ENCODE measurements around the gene COL7A1. TPM values are rescaled to one million over a fixed set of nuclear protein-coding genes. Genes with fewer than 3 reads are reported as not detected.
A peak's percentile ranks its signal among the peaks of the same experiment; 100 is the strongest.

The COL7A1 gene
- total RNA-seq, 1 donor from 2014 or later: 19.2 TPM

DNA sequence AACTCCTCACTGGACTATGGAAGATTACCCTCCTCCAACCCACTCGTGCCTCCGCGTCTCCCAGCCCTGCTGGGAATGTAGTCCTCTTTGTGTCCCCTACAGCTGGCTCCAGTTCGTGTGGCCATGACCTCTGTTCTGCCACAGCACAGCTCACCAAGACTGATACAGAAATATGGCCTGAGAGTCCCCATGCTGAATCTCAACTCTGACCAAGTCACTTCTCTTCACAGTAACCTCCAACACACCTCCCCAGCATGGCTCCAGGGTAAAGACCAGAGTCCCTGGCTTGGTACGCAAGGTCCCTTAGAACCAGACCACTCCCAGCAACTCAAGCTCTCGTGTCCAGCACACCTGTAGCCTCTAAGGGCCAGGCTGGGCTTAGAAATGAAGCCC, 2.3 kb upstream of the COL7A1 start:
- peaks cover 6% of the 10 kb centered on the region for H3K36me3 Mint-ChIP-seq
- peaks cover 40% of the 10 kb centered on the region for H3K4me1 Mint-ChIP-seq
- DNase-seq (ENCODE audit: low spot score in 2 of 2, unreplicated experiment in 2 of 2): no peak
- H3K27me3 Mint-ChIP-seq (ENCODE audit: low read depth): peaks cover 11% of the 10 kb centered on the region
- H3K27ac Mint-ChIP-seq: peak overlapping the region; percentile 66
- H3K4me3 Mint-ChIP-seq: no peak overlapping the region
- H3K9me3 Mint-ChIP-seq: no peaks in the 10 kb centered on the region
- TF ChIP-seq CTCF (IDR thresholded peaks at IDR 0.05; ENCODE audit: unreplicated experiment): no peak

DNA sequence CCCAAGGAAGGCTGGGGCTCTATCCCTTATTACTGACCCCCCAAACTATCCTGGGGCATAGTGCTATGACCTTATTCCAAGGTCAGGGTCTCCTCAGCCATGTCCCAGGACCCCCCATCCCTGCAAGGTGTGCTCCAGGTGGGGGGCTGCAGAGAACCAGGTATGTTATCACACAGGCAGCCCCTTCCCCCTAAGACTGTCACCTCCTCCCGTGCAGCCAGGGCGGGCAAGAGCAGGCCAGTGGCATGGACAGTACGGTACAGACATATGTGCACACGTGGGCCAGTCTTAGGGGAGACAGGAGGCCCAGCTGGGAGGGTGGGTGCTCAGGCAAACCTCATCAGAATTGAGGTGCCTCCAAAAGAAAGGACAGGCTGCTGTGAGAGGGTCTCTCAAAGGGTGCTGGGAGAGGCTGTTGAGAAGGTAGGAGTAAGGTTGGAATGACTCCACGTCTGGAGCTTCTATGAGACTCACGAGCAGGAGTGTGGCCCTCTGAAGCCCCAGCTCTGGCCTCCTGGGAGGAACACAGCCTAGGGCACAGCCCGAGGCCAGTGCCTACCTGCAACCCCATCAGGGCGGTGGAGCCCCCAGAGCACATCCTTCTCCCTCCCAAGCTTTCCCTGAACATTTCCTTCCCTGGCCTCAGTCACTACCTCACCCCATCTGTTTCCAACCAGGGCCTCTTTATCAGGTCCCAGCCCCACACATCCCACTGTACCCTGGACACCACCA, 1.7 kb upstream of the COL7A1 start:
- H3K27ac Mint-ChIP-seq: peak overlapping the region; percentile 66
- peaks cover 40% of the 10 kb centered on the region for H3K4me1 Mint-ChIP-seq
- H3K9me3 Mint-ChIP-seq: no peaks in the 10 kb centered on the region

GRCh38 chr3:48596157-48596556, 1.0 kb upstream of the COL7A1 start:
- peaks cover 6% of the 10 kb centered on the region for H3K36me3 Mint-ChIP-seq
- H3K27me3 Mint-ChIP-seq (ENCODE audit: low read depth): peaks cover 11% of the 10 kb centered on the region
- H3K4me3 Mint-ChIP-seq: peak overlapping the region; percentile 15
- TF ChIP-seq CTCF (IDR thresholded peaks at IDR 0.05; ENCODE audit: unreplicated experiment): no peak
- H3K9me3 Mint-ChIP-seq: no peaks in the 10 kb centered on the region
- H3K27ac Mint-ChIP-seq: no peak overlapping the region
- no peak for DNase-seq (ENCODE audit: low spot score in 2 of 2, unreplicated experiment in 2 of 2)
- H3K4me1 Mint-ChIP-seq: peaks cover 40% of the 10 kb centered on the region

More for the DNA sequence above, 1.7 kb upstream of the COL7A1 start:
- Mint-ChIP-seq H3K27me3 (ENCODE audit: low read depth) (peaks cover 11% of the 10 kb centered on the region), H3K36me3 (peaks cover 6% of the 10 kb centered on the region), H3K4me3 (no peak overlapping the region)
- TF ChIP-seq CTCF (IDR thresholded peaks at IDR 0.05; ENCODE audit: unreplicated experiment): no peak
- DNase-seq (ENCODE audit: low spot score in 2 of 2, unreplicated experiment in 2 of 2): no peak

- peak overlapping the region; percentile 22 for H3K4me3 Mint-ChIP-seq
- TF ChIP-seq CTCF (IDR thresholded peaks at IDR 0.05; ENCODE audit: unreplicated experiment): no peak
- no peak for DNase-seq (ENCODE audit: low spot score in 2 of 2, unreplicated experiment in 2 of 2)
Measured at GRCh38 chr3:48595526-48596121, 495 bp upstream of the COL7A1 start.

DNA sequence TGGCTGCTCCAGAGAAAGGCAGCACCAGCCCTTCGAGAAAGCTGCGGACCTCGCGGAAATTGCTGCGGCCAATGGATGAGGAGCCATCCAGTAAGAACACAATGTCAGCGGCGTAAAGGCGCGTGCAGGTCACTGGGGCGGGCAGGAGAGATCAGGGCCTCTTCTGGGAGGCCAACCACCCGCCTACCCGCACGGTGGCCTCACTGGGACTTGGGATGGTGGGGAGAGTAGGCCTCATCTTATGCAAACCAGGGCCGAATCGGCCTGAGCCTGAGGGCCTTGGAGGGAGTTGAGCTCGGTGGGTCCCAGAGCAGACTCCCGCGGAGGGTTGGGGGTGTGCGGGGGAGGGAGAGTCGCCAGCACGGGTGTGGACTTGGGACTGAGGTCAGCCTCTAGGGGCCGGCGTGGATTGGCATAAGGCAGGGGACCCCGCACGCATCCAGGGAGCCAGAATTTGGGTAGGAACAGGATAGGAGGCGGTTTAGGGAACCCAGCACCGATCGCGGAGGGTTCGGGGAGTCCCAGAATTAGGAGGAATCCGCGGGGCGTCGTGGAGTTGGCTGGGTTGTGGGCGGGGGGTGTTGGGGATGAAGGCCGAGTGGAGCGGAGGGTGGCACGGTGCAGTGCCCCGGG, 596 bp downstream of the COL7A1 start:
- peaks cover 11% of the 10 kb centered on the region for H3K27me3 Mint-ChIP-seq (ENCODE audit: low read depth)
- no peaks in the 10 kb centered on the region for H3K9me3 Mint-ChIP-seq
- H3K4me3 Mint-ChIP-seq: no peak overlapping the region
- no peak overlapping the region for H3K27ac Mint-ChIP-seq
- H3K4me1 Mint-ChIP-seq: peaks cover 40% of the 10 kb centered on the region
- no peak for DNase-seq (ENCODE audit: low spot score in 2 of 2, unreplicated experiment in 2 of 2)
- TF ChIP-seq CTCF (IDR thresholded peaks at IDR 0.05; ENCODE audit: unreplicated experiment): no peak
- peaks cover 2% of the 10 kb centered on the region for H3K36me3 Mint-ChIP-seq

More at GRCh38 chr3:48595526-48596121, 495 bp upstream of the COL7A1 start:
- H3K27me3 Mint-ChIP-seq (ENCODE audit: low read depth): peaks cover 11% of the 10 kb centered on the region
- H3K4me1 Mint-ChIP-seq: peaks cover 40% of the 10 kb centered on the region
- peaks cover 3% of the 10 kb centered on the region for H3K36me3 Mint-ChIP-seq
- H3K27ac Mint-ChIP-seq: no peak overlapping the region
- no peaks in the 10 kb centered on the region for H3K9me3 Mint-ChIP-seq

Data from mesothelial cell of epicardium (in vitro differentiated cells).